ENCODE data around the gene FAM83D. TPM values are rescaled to one million over a fixed set of nuclear protein-coding genes. Genes with fewer than 3 reads are reported as not detected.
"Not testable (repeated sequence)": the region's sequence is repeated elsewhere in the genome, so short reads cannot be mapped to it uniquely, and the experiment has no call there.

Gene FAM83D
- total RNA-seq, 3 donors from 2014 or later = 0.33 to 0.64 (median 0.59) TPM

DNA sequence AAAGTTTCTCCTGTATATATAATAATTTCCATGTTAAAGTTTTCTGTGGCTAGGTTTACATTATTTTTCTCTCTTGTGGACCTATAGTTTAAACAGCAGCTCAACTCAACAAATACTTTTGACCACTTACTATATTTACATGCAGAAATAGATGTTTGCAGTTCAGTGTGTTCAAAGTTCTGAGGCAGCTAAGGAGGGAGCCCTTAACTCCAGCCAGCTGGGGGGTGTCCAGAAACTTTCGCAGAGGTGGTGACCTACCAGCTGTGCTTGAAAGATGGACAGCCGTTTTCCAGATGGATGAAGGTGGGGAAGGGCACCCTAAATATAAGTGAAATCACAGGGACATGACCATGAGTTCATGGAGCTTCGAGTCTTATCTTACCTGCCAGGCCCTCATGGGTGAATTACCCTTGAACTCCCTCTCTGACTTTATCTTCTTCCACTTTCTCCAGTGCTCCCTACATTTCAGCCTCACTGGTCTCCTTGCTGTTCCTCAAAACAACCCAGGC lies 69.4 kb downstream of the FAM83D start:
- TF ChIP-seq POLR2A (IDR thresholded peaks at IDR 0.05) (no peak), POLR2AphosphoS5 (IDR thresholded peaks at IDR 0.05) (no peak)
- TF ChIP-seq, protein P1, sequence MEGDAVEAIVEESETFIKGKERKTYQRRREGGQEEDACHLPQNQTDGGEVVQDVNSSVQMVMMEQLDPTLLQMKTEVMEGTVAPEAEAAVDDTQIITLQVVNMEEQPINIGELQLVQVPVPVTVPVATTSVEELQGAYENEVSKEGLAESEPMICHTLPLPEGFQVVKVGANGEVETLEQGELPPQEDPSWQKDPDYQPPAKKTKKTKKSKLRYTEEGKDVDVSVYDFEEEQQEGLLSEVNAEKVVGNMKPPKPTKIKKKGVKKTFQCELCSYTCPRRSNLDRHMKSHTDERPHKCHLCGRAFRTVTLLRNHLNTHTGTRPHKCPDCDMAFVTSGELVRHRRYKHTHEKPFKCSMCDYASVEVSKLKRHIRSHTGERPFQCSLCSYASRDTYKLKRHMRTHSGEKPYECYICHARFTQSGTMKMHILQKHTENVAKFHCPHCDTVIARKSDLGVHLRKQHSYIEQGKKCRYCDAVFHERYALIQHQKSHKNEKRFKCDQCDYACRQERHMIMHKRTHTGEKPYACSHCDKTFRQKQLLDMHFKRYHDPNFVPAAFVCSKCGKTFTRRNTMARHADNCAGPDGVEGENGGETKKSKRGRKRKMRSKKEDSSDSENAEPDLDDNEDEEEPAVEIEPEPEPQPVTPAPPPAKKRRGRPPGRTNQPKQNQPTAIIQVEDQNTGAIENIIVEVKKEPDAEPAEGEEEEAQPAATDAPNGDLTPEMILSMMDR (IDR thresholded peaks at IDR 0.05) = no peak
- Histone ChIP-seq H3K4me3 (no peak overlapping the region), H3K4me1 (no peaks in the 10 kb centered on the region), H3K27me3 (no peaks in the 10 kb centered on the region), H3K27ac (no peak overlapping the region), H3K9me3 (no peaks in the 10 kb centered on the region), H3K36me3 (no peaks in the 10 kb centered on the region)
- no peak for DNase-seq (ENCODE audit: low spot score in 2 of 2)
- intact Hi-C loops (cut with DNase I; ENCODE audit: low total_unique reads) = no loop called here

DNA sequence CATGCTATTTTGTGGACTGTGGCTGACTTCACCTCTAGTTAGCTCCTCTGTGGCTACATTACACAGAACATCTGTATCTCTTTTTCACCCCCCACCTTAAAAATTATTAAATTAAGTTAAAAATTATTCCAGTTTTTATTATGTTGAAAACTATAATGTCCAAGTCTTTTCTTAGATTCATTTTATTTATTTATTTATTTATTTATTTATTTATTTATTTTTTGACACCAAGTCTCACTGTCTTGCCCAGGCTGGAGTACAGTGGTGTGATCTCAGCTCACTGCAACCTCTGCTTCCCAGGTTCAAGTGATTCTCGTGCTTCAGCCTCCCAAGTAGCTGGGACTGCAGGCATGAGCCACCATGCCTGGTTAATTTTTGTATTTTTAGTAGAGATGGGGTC lies 70.6 kb downstream of the FAM83D start:
- intact Hi-C loops (cut with DNase I; ENCODE audit: low total_unique reads); H3K36me3 ChIP-seq; DNase-seq (ENCODE audit: low spot score in 2 of 2); H3K27ac ChIP-seq; H3K4me1 ChIP-seq; H3K4me3 ChIP-seq; H3K9me3 ChIP-seq; H3K27me3 ChIP-seq: not testable (repeated sequence)

DNA sequence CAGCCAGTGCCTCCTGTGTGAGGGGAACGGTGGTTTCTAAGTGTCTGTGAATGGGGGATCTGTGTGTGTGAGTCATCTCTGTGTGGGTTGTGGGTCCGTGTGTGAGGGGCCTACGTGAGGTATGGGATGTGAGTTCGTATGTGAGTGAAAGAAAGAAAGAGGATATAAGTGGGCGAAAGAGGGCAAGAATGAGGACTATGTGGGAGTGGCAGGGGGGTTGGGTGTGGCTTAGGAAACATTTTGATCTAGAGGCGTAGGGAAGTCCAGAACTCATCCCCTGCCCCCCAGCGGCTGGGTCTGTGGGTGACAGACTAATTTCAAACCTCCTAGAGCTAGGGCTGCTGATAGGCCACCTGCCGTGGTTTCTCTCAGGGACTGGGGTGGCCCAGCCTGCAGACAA lies 71.4 kb downstream of the FAM83D start:
- Histone ChIP-seq H3K27ac (no peak overlapping the region), H3K36me3 (no peaks in the 10 kb centered on the region), H3K4me3 (no peak overlapping the region), H3K9me3 (no peaks in the 10 kb centered on the region), H3K4me1 (no peaks in the 10 kb centered on the region), H3K27me3 (no peaks in the 10 kb centered on the region)
- no peak for DNase-seq (ENCODE audit: low spot score in 2 of 2)
- intact Hi-C loops (cut with DNase I; ENCODE audit: low total_unique reads) = no loop called here
- TF ChIP-seq POLR2AphosphoS5 (IDR thresholded peaks at IDR 0.05) (no peak), POLR2A (IDR thresholded peaks at IDR 0.05) (no peak)
- TF ChIP-seq, protein P1 (IDR thresholded peaks at IDR 0.05) = no peak

DNA sequence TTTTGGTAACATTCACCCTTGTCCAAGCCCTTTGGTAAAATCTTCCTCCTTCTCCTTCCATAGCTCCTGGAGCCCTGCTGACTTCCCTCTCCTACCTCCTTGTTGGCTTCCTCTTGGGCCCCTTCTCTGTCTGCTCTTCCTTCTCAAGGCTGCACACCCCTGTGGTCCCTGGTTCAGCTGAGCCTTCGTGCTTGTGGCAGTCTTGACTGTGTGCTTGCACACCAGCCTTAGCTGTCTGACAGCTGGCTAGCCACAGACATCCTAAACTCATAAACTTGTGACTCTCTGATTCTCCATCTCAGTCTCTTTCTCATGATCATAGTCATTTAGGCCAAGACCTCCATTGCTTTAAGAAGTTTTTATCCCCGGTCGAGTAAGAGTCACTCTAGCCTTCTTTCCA lies 73.0 kb downstream of the FAM83D start:
- no peak for DNase-seq (ENCODE audit: low spot score in 2 of 2)
- Histone ChIP-seq H3K4me1 (no peaks in the 10 kb centered on the region), H3K4me3 (no peak overlapping the region), H3K36me3 (no peaks in the 10 kb centered on the region), H3K27me3 (no peaks in the 10 kb centered on the region), H3K9me3 (no peaks in the 10 kb centered on the region), H3K27ac (no peak overlapping the region)
- TF ChIP-seq POLR2A (IDR thresholded peaks at IDR 0.05) = no peak
- TF ChIP-seq, protein P1 (IDR thresholded peaks at IDR 0.05) = no peak
- TF ChIP-seq POLR2AphosphoS5 (IDR thresholded peaks at IDR 0.05) = no peak
- intact Hi-C loops (cut with DNase I; ENCODE audit: low total_unique reads) = no loop called here

DNA sequence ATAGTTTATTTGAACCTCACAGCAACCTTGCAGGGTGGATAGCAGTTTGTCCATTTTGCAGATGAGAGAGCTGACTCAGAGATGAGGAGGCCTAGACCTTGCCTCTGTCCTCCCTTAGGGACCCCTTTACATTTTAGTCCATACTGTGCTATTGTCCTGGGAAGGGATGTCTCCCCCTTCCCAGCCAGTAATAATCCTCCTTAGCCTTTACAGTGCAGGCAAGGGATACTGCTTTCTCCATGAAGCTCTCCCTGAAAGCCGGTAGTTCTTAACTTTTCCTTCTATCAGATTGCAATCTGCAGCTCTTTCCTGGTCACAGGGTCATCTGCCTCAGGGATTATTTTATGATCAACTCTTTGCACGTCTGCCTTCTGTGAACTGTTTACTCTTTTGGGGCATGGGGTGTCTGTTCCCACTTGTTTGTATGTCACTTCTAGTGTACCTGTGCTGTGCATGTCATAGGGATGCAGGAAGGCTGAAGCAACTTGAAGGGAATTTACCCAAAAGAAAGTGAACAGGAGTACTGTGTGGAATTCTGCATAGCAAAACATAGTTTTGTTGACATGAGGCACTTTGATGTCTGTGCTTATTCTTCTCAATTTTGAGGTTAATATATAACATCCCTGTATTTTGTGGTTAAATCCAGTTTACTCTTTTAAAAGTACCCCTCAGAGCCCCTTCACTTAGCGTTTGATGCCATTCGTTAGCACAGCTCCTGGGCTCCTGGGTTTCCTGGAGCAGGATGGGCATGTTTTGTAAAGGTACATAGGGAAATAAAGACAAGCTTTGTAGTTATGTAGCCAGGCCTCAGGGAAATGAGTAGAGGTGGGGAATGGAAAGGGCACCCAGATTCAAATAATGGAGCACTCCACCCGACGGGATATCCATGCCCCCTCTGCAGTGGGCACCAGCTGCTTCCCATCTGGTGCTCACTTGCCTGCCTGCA lies 74.0 kb downstream of the FAM83D start:
- Histone ChIP-seq H3K4me1 (no peaks in the 10 kb centered on the region), H3K36me3 (no peaks in the 10 kb centered on the region), H3K9me3 (no peaks in the 10 kb centered on the region), H3K27ac (no peak overlapping the region), H3K27me3 (no peaks in the 10 kb centered on the region), H3K4me3 (no peak overlapping the region)
- no peak for TF ChIP-seq POLR2A (IDR thresholded peaks at IDR 0.05)
- DNase-seq (ENCODE audit: low spot score in 2 of 2) = no peak
- intact Hi-C loops (cut with DNase I; ENCODE audit: low total_unique reads) = no loop called here

Other genes starting within 250 kb of the FAM83D start
- gene SLC32A1, start 201.9 kb upstream of the FAM83D start, total RNA-seq = not detected
- 10 to 100 TPM in 2 of 3 donors, 1 to 10 TPM in 1; 8.5 to 15.4 (median 13.0) TPM for gene ACTR5, start 178.0 kb upstream of the FAM83D start, total RNA-seq
- gene PPP1R16B, start 120.7 kb upstream of the FAM83D start, total RNA-seq = 10 to 100 TPM in 1 of 3 donors, 1 to 10 TPM in 2; 3.7 to 10.8 (median 8.2) TPM
- 10 to 100 TPM; 11.0 to 20.3 (median 20.1) TPM for gene DHX35, start 35.9 kb downstream of the FAM83D start, total RNA-seq

Data from breast epithelium (tissue), 4 donors.